Measurements from ENCODE around the gene RPS6KA1. TPM values are rescaled to one million over a fixed set of nuclear protein-coding genes. Genes with fewer than 3 reads are reported as not detected.

Gene RPS6KA1
- total and polyA plus RNA-seq, 2 of the 13 experiments (the other 11 are each of a cell fraction or from before 2014, with no cell fraction given), result 19.6 to 24.2 TPM

DNA sequence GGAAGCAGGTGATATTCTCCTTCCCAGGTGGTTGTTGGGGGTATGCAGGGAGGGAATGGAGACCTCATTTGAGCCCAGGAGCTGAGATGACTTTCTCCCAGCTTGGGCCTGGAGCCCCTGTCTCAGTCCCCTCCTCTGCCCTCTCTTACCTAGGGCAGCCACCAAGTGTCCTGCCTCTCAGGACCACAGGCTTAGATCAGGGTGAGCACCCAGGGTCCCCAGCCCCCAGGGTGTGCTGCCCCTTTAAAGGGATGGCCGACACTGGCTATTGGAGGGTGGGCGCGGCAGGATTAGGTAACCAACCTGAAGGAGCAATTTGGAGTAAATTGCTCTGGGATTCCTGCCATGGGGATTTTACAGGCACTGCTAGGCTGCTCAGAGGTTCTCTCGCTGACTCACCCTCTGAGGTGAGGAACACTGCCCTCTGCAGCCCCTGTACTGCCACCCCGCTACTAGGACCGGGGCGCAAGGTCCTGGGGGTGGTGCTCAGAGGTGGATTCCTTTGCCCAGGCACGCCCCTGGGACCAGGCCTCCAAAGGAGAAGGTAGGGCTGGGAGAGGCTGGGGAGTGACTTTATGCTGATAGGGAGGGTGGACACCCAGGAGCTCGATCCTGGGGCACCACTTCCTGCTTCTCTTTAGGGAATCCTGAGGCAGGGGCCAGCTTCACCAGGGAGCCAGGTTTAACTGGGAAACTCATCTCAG lies 1.5 kb downstream of the RPS6KA1 start (continued):
- TF ChIP-seq, protein P1, sequence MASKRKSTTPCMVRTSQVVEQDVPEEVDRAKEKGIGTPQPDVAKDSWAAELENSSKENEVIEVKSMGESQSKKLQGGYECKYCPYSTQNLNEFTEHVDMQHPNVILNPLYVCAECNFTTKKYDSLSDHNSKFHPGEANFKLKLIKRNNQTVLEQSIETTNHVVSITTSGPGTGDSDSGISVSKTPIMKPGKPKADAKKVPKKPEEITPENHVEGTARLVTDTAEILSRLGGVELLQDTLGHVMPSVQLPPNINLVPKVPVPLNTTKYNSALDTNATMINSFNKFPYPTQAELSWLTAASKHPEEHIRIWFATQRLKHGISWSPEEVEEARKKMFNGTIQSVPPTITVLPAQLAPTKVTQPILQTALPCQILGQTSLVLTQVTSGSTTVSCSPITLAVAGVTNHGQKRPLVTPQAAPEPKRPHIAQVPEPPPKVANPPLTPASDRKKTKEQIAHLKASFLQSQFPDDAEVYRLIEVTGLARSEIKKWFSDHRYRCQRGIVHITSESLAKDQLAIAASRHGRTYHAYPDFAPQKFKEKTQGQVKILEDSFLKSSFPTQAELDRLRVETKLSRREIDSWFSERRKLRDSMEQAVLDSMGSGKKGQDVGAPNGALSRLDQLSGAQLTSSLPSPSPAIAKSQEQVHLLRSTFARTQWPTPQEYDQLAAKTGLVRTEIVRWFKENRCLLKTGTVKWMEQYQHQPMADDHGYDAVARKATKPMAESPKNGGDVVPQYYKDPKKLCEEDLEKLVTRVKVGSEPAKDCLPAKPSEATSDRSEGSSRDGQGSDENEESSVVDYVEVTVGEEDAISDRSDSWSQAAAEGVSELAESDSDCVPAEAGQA (IDR thresholded peaks at IDR 0.05; ENCODE audit: low read depth), result 0 out of 2 replicates have a peak, but pooled peaks have one; percentile 42
- TF ChIP-seq, protein P1 (CRISPR knock-in tag; IDR thresholded peaks at IDR 0.05; ENCODE audit: borderline replicate concordance), result no peak
- TF ChIP-seq, protein P2, sequence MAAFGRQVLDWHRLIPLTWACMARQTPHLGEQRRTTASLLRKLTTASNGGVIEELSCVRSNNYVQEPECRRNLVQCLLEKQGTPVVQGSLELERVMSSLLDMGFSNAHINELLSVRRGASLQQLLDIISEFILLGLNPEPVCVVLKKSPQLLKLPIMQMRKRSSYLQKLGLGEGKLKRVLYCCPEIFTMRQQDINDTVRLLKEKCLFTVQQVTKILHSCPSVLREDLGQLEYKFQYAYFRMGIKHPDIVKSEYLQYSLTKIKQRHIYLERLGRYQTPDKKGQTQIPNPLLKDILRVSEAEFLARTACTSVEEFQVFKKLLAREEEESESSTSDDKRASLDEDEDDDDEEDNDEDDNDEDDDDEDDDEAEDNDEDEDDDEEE (CRISPR knock-in tag; IDR thresholded peaks at IDR 0.05), result no peak
- no peak for TF ChIP-seq ZNF572 (CRISPR knock-in tag; IDR thresholded peaks at IDR 0.05)
- no peak for TF ChIP-seq ZNF225 (CRISPR knock-in tag; IDR thresholded peaks at IDR 0.05)
- peak; percentile 82 for TF ChIP-seq SP5 (CRISPR knock-in tag; IDR thresholded peaks at IDR 0.05; ENCODE audit: borderline replicate concordance, low read depth)
- TF ChIP-seq, protein P3, sequence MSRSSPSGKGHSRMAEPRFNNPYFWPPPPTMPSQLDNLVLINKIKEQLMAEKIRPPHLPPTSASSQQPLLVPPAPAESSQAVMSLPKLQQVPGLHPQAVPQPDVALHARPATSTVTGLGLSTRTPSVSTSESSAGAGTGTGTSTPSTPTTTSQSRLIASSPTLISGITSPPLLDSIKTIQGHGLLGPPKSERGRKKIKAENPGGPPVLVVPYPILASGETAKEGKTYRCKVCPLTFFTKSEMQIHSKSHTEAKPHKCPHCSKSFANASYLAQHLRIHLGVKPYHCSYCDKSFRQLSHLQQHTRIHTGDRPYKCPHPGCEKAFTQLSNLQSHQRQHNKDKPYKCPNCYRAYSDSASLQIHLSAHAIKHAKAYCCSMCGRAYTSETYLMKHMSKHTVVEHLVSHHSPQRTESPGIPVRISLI (CRISPR knock-in tag; IDR thresholded peaks at IDR 0.05; ENCODE audit: borderline replicate concordance), result no peak
- TF ChIP-seq, protein P4, sequence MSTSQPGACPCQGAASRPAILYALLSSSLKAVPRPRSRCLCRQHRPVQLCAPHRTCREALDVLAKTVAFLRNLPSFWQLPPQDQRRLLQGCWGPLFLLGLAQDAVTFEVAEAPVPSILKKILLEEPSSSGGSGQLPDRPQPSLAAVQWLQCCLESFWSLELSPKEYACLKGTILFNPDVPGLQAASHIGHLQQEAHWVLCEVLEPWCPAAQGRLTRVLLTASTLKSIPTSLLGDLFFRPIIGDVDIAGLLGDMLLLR (CRISPR knock-in tag; IDR thresholded peaks at IDR 0.05), result no peak
- TF ChIP-seq NFE2L1 (CRISPR knock-in tag; IDR thresholded peaks at IDR 0.05; ENCODE audit: borderline replicate concordance), result no peak
- TF ChIP-seq HNRNPK (IDR thresholded peaks at IDR 0.05; ENCODE audit: low read depth, low read length, poor library complexity, severe bottlenecking), result no peak
- TF ChIP-seq, protein P5, sequence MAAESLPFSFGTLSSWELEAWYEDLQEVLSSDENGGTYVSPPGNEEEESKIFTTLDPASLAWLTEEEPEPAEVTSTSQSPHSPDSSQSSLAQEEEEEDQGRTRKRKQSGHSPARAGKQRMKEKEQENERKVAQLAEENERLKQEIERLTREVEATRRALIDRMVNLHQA (CRISPR knock-in tag; IDR thresholded peaks at IDR 0.05), result no peak
- TF ChIP-seq, protein P6, sequence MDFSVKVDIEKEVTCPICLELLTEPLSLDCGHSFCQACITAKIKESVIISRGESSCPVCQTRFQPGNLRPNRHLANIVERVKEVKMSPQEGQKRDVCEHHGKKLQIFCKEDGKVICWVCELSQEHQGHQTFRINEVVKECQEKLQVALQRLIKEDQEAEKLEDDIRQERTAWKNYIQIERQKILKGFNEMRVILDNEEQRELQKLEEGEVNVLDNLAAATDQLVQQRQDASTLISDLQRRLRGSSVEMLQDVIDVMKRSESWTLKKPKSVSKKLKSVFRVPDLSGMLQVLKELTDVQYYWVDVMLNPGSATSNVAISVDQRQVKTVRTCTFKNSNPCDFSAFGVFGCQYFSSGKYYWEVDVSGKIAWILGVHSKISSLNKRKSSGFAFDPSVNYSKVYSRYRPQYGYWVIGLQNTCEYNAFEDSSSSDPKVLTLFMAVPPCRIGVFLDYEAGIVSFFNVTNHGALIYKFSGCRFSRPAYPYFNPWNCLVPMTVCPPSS (IDR thresholded peaks at IDR 0.05), result no peak
- TF ChIP-seq BCL6 (CRISPR knock-in tag; IDR thresholded peaks at IDR 0.05), result no peak
- TF ChIP-seq ZNF747 (CRISPR knock-in tag; IDR thresholded peaks at IDR 0.05; ENCODE audit: borderline replicate concordance), result no peak
- TF ChIP-seq KDM3A (CRISPR knock-in tag; IDR thresholded peaks at IDR 0.05; ENCODE audit: low read depth), result no peak
- TF ChIP-seq KMT2B (CRISPR knock-in tag; IDR thresholded peaks at IDR 0.05), result no peak
- no peak for TF ChIP-seq SYNCRIP (IDR thresholded peaks at IDR 0.05; ENCODE audit: insufficient read depth, low read depth, low read length)
- no peak for TF ChIP-seq AGO1 (IDR thresholded peaks at IDR 0.05; ENCODE audit: low read depth, low read length, poor library complexity, severe bottlenecking)
